Activated CD4-positive, CD25-positive, alpha-beta regulatory T cell treated with anti-CD3 and anti-CD28 coated beads, Interleukin-2, amount 50 U/mL, for 72 hours (primary cell): ENCODE results near the gene SDK2.

ENCODE experiments used
- DNase-seq: peaks from one replicate; pipeline ENCODE4 v3.0.0; 2021

SDK2 gene

GRCh38 chr17:73630965-73631595 is 13.2 kb downstream of the SDK2 start:
- DNase-seq = no peak

GRCh38 chr17:73630531-73630930 is 13.7 kb downstream of the SDK2 start:
- no peak for DNase-seq

DNA sequence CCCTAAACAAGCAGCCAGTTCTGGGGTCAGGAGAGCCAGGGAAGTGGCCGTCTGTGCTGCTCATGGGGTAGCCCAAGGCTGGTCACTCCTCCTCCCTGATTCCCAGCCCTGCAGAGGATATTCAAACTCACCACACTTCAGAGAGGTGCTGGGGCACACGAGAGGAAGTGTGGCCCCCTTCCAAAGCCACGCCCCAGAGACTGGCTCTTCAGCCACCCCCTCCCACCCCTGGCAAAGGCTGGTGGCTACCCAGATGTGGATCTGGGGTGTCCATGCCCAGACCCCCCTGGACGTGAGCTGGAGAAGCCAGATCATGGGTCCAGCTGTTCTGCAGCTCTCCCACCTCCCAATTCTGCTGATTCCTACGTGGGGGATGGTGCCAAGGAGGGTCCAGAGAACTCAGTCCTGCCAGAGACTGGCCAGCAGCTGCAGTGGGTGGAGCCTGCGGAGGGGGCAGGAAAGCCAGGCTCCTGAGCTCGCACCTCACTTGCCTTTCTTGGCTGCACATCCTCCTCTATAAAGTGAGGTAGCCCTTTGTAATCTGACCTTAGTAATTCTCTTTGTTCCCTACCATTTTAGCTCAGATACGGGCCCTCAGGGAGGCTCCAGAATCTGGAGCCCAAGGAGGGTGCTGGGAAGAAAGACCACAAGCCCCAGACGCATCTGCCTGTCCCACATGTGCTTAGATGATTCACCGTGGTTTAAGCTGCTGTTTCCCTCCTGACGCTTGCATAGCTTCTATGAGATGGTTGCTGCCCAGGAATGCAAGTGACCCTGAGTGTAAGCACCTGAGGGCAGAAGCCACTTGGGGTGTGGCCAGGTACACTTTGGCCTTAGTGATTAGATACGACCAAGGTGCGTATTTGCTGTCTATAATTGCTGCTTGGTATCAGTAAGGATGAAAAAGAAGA is 15.3 kb downstream of the SDK2 start:
- no peak for DNase-seq

DNA sequence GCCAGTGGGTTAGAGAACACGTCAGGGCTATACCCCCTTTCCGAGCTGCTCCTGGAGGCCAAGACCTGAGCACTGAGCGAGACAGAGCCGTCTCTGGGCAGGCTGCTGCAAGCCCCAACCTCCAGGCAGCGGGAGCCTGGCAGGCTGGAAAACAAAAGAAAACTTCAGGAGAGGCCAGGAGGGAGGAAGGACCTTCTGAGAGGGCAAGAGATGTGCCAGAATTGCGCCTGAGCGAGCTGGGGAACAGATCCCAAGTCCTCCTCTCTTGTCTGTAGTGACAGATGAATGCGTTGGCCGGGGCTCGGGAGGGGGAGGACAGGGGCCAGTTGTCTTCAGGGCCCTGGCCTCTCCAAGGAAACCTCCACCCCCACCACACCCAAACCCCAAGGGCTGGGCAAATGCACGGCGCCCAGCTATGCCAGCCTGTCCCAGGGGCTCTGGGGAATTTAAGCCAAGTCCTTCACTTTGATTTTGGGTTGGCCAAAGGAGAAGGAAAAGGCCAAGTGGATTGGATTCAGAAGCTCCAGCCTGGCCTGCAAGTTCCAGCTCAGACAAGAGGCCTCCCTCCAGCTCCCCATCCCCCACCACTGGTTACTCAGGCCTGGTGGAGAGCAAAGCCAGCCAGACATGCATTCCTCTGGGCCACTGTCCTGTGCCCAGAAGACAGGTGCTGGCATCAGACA is 18.1 kb downstream of the SDK2 start:
- DNase-seq = no peak

GRCh38 chr17:73625006-73625405 is 19.2 kb downstream of the SDK2 start:
- DNase-seq = no peak

DNA sequence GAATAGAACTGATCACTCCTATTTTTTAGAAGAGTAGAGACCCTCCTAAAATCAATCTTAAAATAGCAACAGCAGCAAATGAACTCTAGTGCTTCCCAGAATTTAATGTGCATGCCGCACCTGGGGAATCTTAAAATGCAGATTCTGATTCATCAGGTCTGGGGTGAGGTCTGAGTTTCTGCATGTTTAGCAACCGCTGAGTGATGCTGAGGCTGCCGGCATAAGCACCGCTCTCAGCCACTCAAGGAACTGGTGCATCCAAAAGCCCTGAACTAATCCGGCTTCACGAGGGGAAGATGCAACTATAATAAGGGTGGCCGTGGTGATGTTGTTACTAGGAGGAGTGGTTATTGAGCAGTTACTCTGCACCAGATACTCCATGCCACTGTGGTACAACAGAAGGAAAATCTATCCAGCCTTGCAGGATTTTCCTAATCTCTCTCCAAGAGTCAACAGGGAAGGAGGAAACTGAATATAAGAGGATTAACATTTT is 19.7 kb downstream of the SDK2 start:
- no peak for DNase-seq

GRCh38 chr17:73623818-73624217 is 20.4 kb downstream of the SDK2 start:
- DNase-seq = no peak

- no peak for DNase-seq
Observed at GRCh38 chr17:73623247-73623646, 21.0 kb downstream of the SDK2 start.

DNA sequence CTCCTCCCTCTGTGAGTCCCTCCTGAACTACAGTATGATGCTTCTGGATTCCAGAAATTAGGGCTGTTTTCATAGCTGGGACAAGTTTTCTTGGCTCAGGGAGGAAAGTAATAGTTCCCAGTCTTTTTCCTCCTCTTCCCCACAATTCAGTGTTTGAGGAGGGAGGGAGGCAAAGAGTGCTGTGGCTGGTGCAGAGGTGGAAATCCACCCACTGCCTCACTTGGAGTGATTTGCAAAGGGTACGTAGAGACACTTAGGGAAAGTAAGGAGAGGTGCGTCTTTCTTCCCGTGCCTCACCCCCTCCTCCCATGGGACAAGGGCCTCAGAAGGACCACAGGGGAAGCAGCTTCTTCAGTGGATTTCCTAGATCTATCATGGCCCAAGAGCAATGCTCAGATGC is 21.9 kb downstream of the SDK2 start:
- DNase-seq = no peak

- DNase-seq = no peak
Observed at GRCh38 chr17:73621685-73622084, 22.6 kb downstream of the SDK2 start.

- DNase-seq = no peak
Observed at GRCh38 chr17:73620414-73620813, 23.8 kb downstream of the SDK2 start.

GRCh38 chr17:73617501-73617900 is 26.7 kb downstream of the SDK2 start:
- DNase-seq = no peak

DNA sequence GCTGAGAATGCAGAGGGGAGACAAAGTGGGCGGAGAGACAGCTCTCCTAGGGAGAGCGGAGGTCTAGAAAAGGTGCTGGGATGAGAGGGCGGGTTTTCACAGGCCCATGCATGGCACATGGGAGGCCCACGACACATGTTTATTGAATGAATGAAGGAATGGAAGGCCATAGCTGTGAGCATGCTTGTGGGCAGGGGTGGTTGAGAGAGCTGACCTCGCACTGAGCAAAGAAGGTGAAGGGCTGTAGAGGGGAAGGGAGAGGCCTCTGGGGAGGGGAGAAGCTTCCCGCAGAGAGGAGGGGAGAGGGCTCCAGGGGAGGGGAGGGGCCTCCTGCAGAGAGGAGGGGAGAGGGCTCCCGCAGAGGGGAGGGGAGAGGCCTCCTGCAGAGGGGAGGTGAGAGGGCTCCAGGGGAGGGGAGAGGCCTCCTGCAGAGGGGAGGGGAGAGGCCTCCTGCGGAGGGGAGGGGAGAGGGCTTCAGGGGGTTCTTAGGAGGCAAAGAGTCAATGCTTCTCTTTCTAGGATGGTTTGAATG is 27.3 kb downstream of the SDK2 start:
- DNase-seq = no peak

GRCh38 chr17:73616120-73616872 is 27.9 kb downstream of the SDK2 start:
- no peak for DNase-seq

DNA sequence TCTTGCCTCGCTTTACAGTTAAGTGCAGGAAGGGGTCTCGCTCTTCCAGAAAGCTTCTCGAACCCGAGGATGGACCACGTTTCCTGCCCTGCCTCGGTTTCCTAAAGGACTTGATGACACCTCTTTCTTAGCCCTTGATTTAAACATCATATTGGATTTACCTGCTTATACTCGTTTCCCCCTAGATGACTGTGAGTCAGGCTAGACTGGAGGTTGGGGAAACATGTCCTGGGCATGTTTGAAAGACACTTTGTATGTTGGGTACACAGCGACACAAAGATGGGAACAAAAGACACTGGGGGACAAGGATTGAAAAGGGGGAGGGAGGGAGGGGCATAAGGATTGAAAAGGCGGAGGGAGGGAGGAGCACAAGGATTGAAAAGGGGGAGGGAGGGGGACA is 30.0 kb downstream of the SDK2 start:
- DNase-seq = no peak

GRCh38 chr17:73613271-73614233 is 30.7 kb downstream of the SDK2 start:
- no peak for DNase-seq

GRCh38 chr17:73612031-73612472 is 32.2 kb downstream of the SDK2 start:
- DNase-seq = no peak

DNA sequence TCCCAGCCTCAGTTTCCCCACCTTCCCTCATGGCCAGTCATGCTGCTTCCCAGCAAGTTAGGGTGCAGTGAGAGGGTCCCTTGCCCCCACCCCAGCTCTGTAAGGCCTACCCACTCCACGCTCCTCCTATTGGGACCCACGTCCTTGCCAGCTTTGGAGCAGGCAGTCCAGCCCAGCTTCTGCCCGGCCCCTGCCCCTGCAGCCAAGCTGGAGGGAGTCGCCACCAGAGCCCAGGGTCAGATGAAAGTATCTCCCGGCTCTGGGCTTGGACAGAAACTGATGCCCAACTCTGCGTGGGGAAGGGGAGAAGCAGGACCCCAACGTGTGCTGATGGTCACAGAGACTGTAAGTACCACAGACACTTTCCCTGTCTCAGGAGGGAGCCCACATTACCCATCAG is 32.6 kb downstream of the SDK2 start:
- no peak for DNase-seq

GRCh38 chr17:73610331-73610911 is 33.8 kb downstream of the SDK2 start:
- no peak for DNase-seq

- DNase-seq = no peak
Observed at GRCh38 chr17:73609758-73610157, 34.5 kb downstream of the SDK2 start.

- DNase-seq = no peak
Observed at GRCh38 chr17:73609060-73609459, 35.2 kb downstream of the SDK2 start.
